Central memory CD8-positive, alpha-beta T cell (primary cell): ENCODE results near the gene NOL4L.
A peak's percentile ranks its signal among the peaks of the same experiment; 100 is the strongest.

Source experiments
- ATAC-seq: fragments of 150-1000 bp; cut with Tn5 transposase; replicated peaks from 2 replicates; pipeline ENCODE4 v1.10.0; 2022; ENCODE audit warnings: mild to moderate bottlenecking, moderate FRiP score, moderate number of reproducible peaks; ENCODE audit not compliant: poor library complexity, severe bottlenecking; ENCODE audit errors: extremely low read depth
- DNase-seq, 2 donors: peaks; one replicate each; pipeline ENCODE4 v3.0.0; 2021; ENCODE audit warnings: low spot score in 2 of 2
- H3K27ac Mint-ChIP-seq: one replicate; pipeline ENCODE4 v1.8.0; 2022; ENCODE audit warnings: low read depth, mild to moderate bottlenecking, moderate library complexity, mixed read lengths
- H3K27me3 Mint-ChIP-seq: one replicate; pipeline ENCODE4 v1.8.0; 2022; ENCODE audit warnings: mixed read lengths
- H3K36me3 Mint-ChIP-seq: one replicate; pipeline ENCODE4 v1.8.0; 2022; ENCODE audit warnings: mild to moderate bottlenecking, moderate library complexity, mixed read lengths; ENCODE audit not compliant: insufficient read depth
- H3K4me1 Mint-ChIP-seq: one replicate; pipeline ENCODE4 v1.8.0; 2022; ENCODE audit warnings: mixed read lengths
- H3K4me3 Mint-ChIP-seq: one replicate; pipeline ENCODE4 v1.8.0; 2022; ENCODE audit warnings: mild to moderate bottlenecking, moderate library complexity, mixed read lengths
- H3K9me3 Mint-ChIP-seq: one replicate; pipeline ENCODE4 v1.8.0; 2022; ENCODE audit warnings: mixed read lengths

The NOL4L gene

DNA sequence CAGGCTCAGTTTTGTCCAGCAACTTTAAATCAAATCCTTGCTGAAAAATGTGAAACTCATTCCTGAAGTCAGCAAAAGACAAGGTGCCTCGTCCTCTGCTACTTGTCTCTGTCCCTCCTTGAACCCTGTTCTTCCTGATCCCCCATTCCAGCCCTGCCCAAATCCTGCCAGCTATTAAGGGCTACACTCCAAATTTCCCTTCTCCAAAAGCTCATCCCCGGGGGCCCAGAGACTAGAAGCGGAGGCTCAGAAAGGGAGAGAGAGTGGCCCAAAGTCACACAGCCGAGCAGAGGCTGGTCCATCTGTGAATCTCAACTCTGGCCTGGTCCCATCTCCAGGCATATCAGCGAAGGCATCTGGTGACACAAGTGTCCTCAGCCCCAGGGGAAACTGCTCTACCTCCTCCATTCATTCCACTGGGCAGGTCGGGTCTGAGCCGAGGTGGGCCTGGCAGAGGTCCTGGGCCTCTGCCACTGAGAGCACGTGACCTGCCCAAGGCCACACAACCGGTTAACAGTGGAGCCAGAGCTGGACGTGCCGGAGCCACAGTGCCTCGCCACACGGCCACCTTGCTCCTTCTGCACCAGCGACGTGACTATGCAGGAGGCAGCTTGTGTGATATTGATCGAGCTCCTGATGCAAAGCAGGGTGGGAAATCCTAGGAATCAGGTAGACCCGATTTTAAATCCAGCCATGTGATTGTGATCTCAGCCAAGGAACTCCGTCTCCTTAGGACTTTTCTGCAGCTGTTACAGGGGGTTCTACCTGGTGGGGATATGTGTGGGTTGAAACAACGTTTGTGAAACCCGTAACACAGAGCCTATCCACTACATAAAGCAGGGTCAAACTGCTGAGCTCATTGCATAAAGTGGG lies 28.6 kb downstream of the NOL4L start:
- H3K9me3 Mint-ChIP-seq: no peaks in the 10 kb centered on the region
- no peaks in the 10 kb centered on the region for H3K27me3 Mint-ChIP-seq
- DNase-seq (no peak), ATAC-seq (no peak)
- no peak overlapping the region for H3K4me3 Mint-ChIP-seq
- H3K36me3 Mint-ChIP-seq: peaks cover 3% of the 10 kb centered on the region
- peak overlapping the region; percentile 72 for H3K27ac Mint-ChIP-seq
- peaks cover 58% of the 10 kb centered on the region for H3K4me1 Mint-ChIP-seq

DNA sequence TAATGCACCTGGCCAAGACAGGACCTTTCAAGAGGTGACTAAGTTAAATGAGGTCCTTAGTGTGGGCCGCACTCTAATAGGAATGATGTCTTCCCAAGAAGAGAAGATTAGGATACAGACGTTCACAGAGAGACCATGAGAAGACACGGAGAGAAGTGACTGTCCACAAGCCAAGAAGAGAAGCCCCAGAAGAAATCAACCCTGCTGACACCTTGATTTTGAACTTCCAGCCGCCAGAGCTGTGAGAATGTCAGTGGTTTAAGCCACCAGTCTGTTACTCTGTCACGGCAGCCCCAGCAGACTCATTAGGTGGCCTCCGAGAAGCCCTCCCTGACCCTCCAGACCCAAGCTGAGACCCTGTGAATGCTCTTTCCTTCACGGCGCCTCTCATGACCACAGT lies 29.5 kb downstream of the NOL4L start:
- no peak for ATAC-seq
- Mint-ChIP-seq H3K27ac (no peak overlapping the region), H3K27me3 (no peaks in the 10 kb centered on the region), H3K4me1 (peaks cover 53% of the 10 kb centered on the region), H3K9me3 (no peaks in the 10 kb centered on the region), H3K36me3 (peaks cover 3% of the 10 kb centered on the region), H3K4me3 (no peak overlapping the region)
- no peak for DNase-seq

DNA sequence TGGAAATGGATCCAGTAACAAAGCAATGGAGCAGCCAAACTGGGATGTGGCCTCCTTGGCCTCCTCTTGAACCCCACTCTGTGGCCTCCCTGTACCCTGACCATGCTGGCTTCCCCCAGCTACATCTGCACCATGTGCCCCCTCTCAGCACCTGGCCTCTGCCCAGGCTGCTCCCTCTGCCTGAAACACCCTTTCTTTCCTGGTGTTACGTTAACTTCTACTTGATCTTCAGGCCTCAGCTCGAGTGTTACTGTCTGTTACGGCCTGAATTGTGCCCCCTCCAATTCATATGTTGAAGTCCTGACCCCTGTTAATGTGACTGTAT lies 30.2 kb downstream of the NOL4L start:
- no peak for ATAC-seq
- peak overlapping the region; percentile 22 for H3K27ac Mint-ChIP-seq
- no peak overlapping the region for H3K4me3 Mint-ChIP-seq
- peaks cover 3% of the 10 kb centered on the region for H3K36me3 Mint-ChIP-seq
- H3K27me3 Mint-ChIP-seq: no peaks in the 10 kb centered on the region
- no peak for DNase-seq
- peaks cover 46% of the 10 kb centered on the region for H3K4me1 Mint-ChIP-seq
- no peaks in the 10 kb centered on the region for H3K9me3 Mint-ChIP-seq

DNA sequence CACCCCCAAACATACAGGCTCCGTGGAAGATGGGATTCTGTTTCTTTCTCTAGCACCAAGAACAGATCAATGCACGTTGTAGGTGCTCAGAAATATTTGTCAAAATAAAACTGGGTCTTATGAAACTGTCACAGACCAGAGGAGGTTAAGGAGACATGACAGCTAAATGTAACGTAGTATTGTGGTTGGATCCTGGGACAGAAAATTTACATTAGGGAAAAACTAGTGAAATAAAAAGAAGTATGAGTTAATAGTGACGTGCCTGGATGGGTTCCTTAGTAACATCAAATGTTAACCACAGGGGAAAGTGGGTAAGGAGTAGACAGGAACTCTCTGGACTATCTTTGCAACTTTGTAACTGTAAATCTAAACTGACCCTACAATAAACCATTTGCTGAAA lies 31.5 kb downstream of the NOL4L start:
- peaks cover 41% of the 10 kb centered on the region for H3K4me1 Mint-ChIP-seq
- H3K9me3 Mint-ChIP-seq: no peaks in the 10 kb centered on the region
- no peak for DNase-seq
- peak overlapping the region; percentile 73 for H3K27ac Mint-ChIP-seq
- no peak overlapping the region for H3K4me3 Mint-ChIP-seq
- no peak for ATAC-seq
- H3K36me3 Mint-ChIP-seq: peaks cover 3% of the 10 kb centered on the region
- H3K27me3 Mint-ChIP-seq: no peaks in the 10 kb centered on the region

DNA sequence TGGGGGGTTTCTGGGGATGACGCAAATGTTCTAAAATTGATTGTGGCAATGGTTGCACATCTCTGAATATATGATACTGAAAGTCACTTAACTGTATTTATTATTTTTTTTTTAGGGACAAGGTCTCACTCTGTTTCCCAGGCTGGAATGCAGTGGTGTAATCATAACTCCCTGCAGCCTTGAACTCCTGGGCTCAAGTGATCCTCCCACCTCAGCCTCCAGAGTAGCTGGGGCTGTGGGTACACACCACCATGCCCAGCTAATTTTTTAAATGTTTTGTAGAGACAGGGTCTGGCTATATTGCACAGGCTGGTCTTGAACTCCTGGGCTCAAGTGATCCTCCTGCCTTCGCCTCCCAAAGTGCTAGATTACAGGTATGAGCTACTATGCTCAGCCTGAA lies 33.4 kb downstream of the NOL4L start:
- no peak for DNase-seq
- no peaks in the 10 kb centered on the region for H3K9me3 Mint-ChIP-seq
- no peak overlapping the region for H3K4me3 Mint-ChIP-seq
- H3K27me3 Mint-ChIP-seq: no peaks in the 10 kb centered on the region
- no peak for ATAC-seq
- peaks cover 5% of the 10 kb centered on the region for H3K36me3 Mint-ChIP-seq
- H3K27ac Mint-ChIP-seq: no peak overlapping the region
- H3K4me1 Mint-ChIP-seq: peaks cover 60% of the 10 kb centered on the region

DNA sequence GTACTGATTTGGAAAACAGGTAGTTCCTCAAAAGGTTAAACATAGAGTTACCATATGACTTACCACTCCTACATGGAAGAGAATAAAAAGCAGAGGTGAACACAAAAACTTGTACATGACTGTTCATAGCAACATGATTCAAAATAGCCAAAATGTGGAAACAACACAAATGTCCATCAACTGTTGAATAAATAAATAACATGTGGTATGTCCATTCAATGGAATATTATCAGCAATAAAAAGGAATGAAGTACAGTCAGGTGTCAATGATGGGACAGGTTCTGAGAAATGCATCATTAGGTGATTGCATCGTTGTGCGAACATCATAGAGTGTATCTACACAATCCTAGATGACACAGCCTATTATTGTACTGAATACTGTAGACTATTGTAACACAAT lies 35.3 kb downstream of the NOL4L start:
- H3K4me3 Mint-ChIP-seq: no peak overlapping the region
- DNase-seq (no peak), ATAC-seq (no peak)
- no peaks in the 10 kb centered on the region for H3K27me3 Mint-ChIP-seq
- H3K36me3 Mint-ChIP-seq: peaks cover 4% of the 10 kb centered on the region
- no peak overlapping the region for H3K27ac Mint-ChIP-seq
- H3K9me3 Mint-ChIP-seq: no peaks in the 10 kb centered on the region
- peaks cover 50% of the 10 kb centered on the region for H3K4me1 Mint-ChIP-seq

DNA sequence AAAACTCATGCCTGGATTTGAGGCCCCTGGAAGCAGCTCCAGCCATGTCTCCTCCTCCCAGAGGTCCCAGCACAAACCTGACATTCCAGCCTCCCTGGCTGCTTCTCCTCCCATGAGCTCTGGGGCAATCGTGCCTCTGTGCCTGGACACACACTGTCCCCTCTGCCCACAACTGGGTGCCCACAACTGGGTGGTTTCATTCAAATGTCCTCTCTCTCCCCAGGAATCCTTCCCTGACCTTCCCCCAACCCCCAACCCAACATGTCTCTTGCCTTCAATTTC lies 37.4 kb downstream of the NOL4L start:
- Mint-ChIP-seq H3K27ac (peak overlapping the region; percentile 59), H3K9me3 (no peaks in the 10 kb centered on the region), H3K36me3 (peaks cover 4% of the 10 kb centered on the region), H3K4me3 (no peak overlapping the region), H3K4me1 (peaks cover 54% of the 10 kb centered on the region), H3K27me3 (no peaks in the 10 kb centered on the region)
- DNase-seq: no peak
- no peak for ATAC-seq

DNA sequence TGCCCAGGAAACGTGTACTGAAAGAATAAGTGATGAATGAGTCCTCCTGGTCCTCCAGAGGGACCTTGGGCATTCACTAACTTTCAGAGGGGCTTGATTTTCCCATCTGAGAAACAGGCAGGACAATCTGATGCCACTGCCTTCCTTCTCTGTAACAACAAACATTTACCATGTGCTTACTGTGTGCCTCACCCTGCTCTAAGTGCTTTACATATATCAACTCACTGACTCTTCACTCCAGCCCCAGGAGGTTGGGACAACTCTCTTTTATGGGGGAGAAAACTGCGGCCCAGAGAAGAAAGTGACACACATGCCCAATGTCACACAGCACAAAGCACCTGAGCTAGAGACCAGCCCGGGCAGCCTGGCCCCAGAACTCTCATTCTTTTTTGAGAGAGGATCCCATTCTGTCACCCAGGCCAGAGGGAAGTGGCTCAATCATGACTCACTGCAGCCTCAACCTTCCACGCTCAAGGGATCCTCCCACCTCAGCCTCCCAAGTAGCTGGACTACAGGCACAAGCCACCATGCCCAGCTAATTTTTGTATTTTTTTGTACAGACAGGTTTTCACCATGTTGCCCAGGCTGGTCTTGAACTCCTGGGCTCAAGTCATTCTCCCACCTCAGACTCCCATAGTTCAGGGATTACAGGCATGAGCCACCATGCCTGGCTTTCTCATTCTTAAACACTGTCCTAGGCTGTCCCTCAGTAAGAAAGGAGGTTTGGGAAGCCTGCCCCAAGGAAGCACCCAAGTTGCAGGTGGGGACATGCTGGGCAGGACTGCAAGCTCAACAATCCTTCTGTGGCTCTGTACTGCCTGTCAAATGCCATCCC lies 38.0 kb downstream of the NOL4L start:
- ATAC-seq (no peak), DNase-seq (no peak)
- Mint-ChIP-seq H3K9me3 (no peaks in the 10 kb centered on the region), H3K36me3 (peaks cover 4% of the 10 kb centered on the region), H3K27ac (peak overlapping the region; percentile 59), H3K4me1 (peaks cover 59% of the 10 kb centered on the region), H3K27me3 (no peaks in the 10 kb centered on the region), H3K4me3 (no peak overlapping the region)

DNA sequence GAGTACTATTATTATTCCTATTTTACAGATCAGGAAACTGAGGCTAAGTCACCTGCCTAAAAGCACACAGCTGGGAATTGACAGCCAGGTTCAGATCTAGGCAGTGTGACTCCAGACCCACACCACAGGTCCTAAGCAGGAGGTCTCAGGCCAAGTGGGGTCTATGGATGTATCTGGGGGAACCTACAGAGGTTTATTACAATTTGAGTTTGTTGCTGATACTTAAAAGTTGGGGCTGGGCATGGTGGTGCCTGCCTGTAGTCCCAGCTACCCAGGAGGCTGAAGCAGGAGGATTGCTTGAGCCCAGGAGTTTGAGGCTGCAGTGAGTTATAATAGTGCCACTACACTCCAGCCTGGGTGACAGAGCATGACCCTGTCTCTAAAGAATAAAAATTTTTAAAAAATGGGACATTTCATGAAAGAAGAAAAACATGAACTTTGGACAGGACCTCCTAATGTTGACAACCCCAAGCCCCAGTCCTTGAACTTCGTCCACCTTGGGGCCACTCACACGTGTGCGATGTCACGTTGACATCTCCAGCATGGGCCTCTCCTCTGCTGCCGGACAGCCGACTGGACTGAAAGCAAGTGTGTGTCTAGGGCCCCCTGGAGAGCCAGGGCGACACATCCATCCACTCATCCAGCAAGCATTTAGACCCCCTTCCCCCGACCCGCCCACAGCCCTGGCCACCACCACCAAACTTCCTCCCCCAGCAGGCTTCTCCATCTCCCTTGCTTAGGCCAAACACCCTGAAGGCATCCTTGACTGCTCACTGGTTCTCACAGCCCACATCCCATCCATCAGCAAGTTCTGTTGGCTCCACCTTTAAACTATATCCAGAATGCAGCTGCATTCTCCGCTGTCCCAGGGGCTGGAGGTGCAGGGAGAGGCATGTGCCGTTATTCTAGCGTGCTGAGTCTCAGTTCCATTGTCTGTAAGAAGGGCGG lies 40.0 kb downstream of the NOL4L start:
- ATAC-seq (no peak), DNase-seq (no peak)
- H3K4me3 Mint-ChIP-seq: no peak overlapping the region
- H3K36me3 Mint-ChIP-seq: peaks cover 5% of the 10 kb centered on the region
- no peaks in the 10 kb centered on the region for H3K27me3 Mint-ChIP-seq
- H3K27ac Mint-ChIP-seq: peak overlapping the region; percentile 92
- no peaks in the 10 kb centered on the region for H3K9me3 Mint-ChIP-seq
- peaks cover 69% of the 10 kb centered on the region for H3K4me1 Mint-ChIP-seq

DNA sequence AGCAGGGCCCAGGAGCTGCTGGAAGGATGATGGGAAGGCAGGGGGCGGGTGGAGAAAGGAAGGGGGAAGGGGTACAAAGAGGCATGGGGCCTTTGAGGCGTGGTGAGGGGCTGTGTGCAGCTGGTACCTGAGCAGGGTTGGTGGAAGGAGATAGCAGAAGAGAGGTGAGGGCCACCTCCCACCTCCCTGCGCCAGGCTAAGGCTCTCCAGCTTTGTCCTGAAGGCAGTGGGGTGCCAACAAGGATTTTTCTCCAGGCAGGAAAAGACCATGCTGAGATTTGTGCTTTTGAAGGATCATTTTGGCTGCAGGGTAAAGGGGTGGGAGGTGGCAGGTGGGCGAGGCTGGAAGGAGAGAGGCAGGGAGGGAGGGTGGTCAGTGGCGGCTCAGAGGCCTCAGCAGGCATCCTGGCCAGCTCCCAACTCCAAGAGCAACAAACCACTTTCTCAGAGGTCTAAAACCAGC lies 40.8 kb downstream of the NOL4L start:
- no peaks in the 10 kb centered on the region for H3K27me3 Mint-ChIP-seq
- H3K4me1 Mint-ChIP-seq: peaks cover 78% of the 10 kb centered on the region
- H3K9me3 Mint-ChIP-seq: no peaks in the 10 kb centered on the region
- H3K4me3 Mint-ChIP-seq: peak overlapping the region; percentile 16
- DNase-seq: no peak
- H3K36me3 Mint-ChIP-seq: peaks cover 6% of the 10 kb centered on the region
- H3K27ac Mint-ChIP-seq: peak overlapping the region; percentile 92
- no peak for ATAC-seq

DNA sequence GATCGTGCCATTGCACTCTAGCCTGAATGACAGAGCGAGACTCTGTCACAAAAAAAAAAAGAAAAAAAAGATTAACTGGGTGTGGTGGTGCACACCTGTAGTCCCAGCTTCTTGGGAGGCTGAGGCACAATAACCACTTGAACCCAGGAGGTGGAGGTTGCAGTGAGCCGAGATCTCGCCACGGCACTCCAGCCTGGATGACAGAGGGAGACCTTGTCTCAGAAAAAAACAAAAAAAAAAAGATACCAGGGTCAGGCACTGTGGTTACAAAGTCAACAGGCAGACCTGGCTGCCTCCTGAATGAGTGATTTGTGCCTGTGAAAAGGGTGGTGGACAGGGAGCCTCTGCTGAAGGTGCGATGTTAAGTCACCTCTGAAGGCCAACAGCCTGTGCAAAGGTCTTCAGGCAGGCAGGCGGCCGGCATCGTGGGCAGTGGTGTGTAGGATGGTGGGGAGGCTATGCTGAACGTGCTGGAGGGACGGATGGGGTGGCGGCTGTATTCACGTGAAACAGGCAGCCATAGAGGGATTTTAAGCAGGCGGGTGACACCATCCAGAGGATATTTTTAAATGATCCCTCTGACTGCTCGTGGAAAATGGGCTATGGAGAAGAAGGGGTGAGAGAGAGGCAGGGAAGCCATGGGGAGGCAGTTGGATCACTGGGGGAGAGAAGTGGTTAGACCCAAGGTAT lies 41.4 kb downstream of the NOL4L start:
- H3K9me3 Mint-ChIP-seq: no peaks in the 10 kb centered on the region
- H3K4me1 Mint-ChIP-seq: peaks cover 78% of the 10 kb centered on the region
- H3K4me3 Mint-ChIP-seq: peak overlapping the region; percentile 16
- peaks cover 6% of the 10 kb centered on the region for H3K36me3 Mint-ChIP-seq
- peak overlapping the region; percentile 92 for H3K27ac Mint-ChIP-seq
- no peak for ATAC-seq
- DNase-seq: no peak
- no peaks in the 10 kb centered on the region for H3K27me3 Mint-ChIP-seq

DNA sequence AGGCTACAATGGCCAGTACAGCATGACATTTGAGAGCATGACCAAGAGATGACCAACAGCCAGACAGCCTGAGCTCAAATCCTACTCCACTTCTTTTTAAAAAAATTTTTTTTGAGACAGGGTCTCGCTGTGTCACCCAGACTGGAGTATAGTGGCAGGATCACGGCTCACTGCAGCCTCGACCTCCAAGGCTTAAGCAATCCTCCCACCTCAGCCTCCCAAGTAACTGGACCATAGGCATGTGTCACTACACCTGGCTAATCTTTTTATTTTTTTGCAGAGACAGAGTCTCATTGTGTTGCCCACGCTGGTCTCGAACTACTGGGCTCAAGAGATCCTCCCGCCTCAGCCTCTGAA lies 42.9 kb downstream of the NOL4L start:
- Mint-ChIP-seq H3K27me3 (no peaks in the 10 kb centered on the region), H3K4me3 (no peak overlapping the region), H3K9me3 (no peaks in the 10 kb centered on the region), H3K27ac (peak overlapping the region; percentile 92), H3K4me1 (peaks cover 66% of the 10 kb centered on the region), H3K36me3 (peaks cover 8% of the 10 kb centered on the region)
- ATAC-seq (no peak), DNase-seq (no peak)
